Astrocyte (in vitro differentiated cells and primary cell): ENCODE data around the gene SKAP2. TPM values are rescaled to one million over a fixed set of nuclear protein-coding genes. Genes with fewer than 3 reads are reported as not detected.

ENCODE experiments used
- DNase-seq: peaks from one replicate; pipeline ENCODE4 v3.0.0-alpha.2; 2010; ENCODE audit warnings: low read depth
- FAIRE-seq: peaks from 2 replicates; lab custom pipeline; 2011; peaks lifted over from hg19 to GRCh38; lab: Jason Lieb, UNC
- H2AFZ ChIP-seq: 2 replicates; pipeline ENCODE4 v1.6.0; 2012; ENCODE audit warnings: low read depth, low read length, inconsistent platforms
- H3K27ac ChIP-seq: 2 replicates; pipeline ENCODE4 v1.5.1; 2011; ENCODE audit warnings: low read depth, low read length, inconsistent platforms
- H3K27me3 ChIP-seq: 2 replicates; pipeline ENCODE4 v1.6.0; 2011; ENCODE audit warnings: low read length, inconsistent platforms; ENCODE audit not compliant: insufficient read depth
- H3K36me3 ChIP-seq: 2 replicates; pipeline ENCODE4 v1.5.1; 2011; ENCODE audit warnings: low read length, inconsistent platforms; ENCODE audit not compliant: insufficient read depth
- H3K4me1 ChIP-seq: 2 replicates; pipeline ENCODE4 v1.5.1; 2011; ENCODE audit warnings: low read length, inconsistent platforms; ENCODE audit not compliant: insufficient read depth
- H3K4me2 ChIP-seq: 2 replicates; pipeline ENCODE4 v1.6.0; 2012; ENCODE audit warnings: low read length, inconsistent platforms
- H3K4me3 ChIP-seq: 2 replicates; pipeline ENCODE4 v1.5.1; 2011; ENCODE audit warnings: low read depth, mild to moderate bottlenecking, low read length, inconsistent platforms; ENCODE audit not compliant: insufficient read depth
- H3K79me2 ChIP-seq: 2 replicates; pipeline ENCODE4 v1.6.0; 2012; ENCODE audit warnings: mild to moderate bottlenecking, low read length, inconsistent platforms; ENCODE audit not compliant: insufficient read depth
- H3K9ac ChIP-seq: 2 replicates; pipeline ENCODE4 v1.6.0; 2012; ENCODE audit warnings: mild to moderate bottlenecking, low read length, inconsistent platforms
- H3K9me3 ChIP-seq: 2 replicates; pipeline ENCODE4 v1.5.1; 2012; ENCODE audit warnings: low read depth, mild to moderate bottlenecking, low read length, inconsistent platforms; ENCODE audit not compliant: insufficient read depth
- H4K20me1 ChIP-seq: 2 replicates; pipeline ENCODE4 v1.6.0; 2012; ENCODE audit warnings: low read length, inconsistent platforms; ENCODE audit not compliant: insufficient read depth
- H3K27ac Mint-ChIP-seq: one replicate; pipeline ENCODE4 v1.8.0; 2021; ENCODE audit warnings: mild to moderate bottlenecking, mixed read lengths; ENCODE audit not compliant: unreplicated experiment
- H3K27me3 Mint-ChIP-seq: one replicate; pipeline ENCODE4 v1.8.0; 2021; ENCODE audit warnings: low read depth, mixed read lengths; ENCODE audit not compliant: unreplicated experiment
- H3K36me3 Mint-ChIP-seq: one replicate; pipeline ENCODE4 v1.8.0; 2021; ENCODE audit warnings: low read depth, mixed read lengths; ENCODE audit not compliant: unreplicated experiment
- H3K4me1 Mint-ChIP-seq: one replicate; pipeline ENCODE4 v1.8.0; 2021; ENCODE audit warnings: low read depth, mixed read lengths; ENCODE audit not compliant: unreplicated experiment
- H3K4me3 Mint-ChIP-seq: one replicate; pipeline ENCODE4 v1.8.0; 2021; ENCODE audit warnings: mild to moderate bottlenecking, moderate library complexity, mixed read lengths; ENCODE audit not compliant: unreplicated experiment
- H3K9me3 Mint-ChIP-seq: one replicate; pipeline ENCODE4 v1.8.0; 2021; ENCODE audit warnings: mild to moderate bottlenecking, mixed read lengths; ENCODE audit not compliant: unreplicated experiment
- EZH2 ChIP-seq: IDR thresholded peaks from 2 replicates; pipeline ENCODE4 v1.6.1; 2012; ENCODE audit warnings: mild to moderate bottlenecking, low read length, inconsistent platforms; ENCODE audit not compliant: insufficient read depth
- total RNA-seq: library from RNA; stranded (reverse); gene quantifications from 2 replicates; pipeline ENCODE4 v1.2.1, GENCODE V29; 2021
- TF ChIP-seq, protein P1 (sequence below): IDR thresholded peaks from 2 replicates; pipeline ENCODE4 v1.5.1; 2011; ENCODE audit warnings: low read depth, mild to moderate bottlenecking, inconsistent platforms, low read length, moderate library complexity; ENCODE audit not compliant: insufficient read depth

The SKAP2 gene
- total RNA-seq, 1 donor from 2014 or later = 10.1 TPM

DNA sequence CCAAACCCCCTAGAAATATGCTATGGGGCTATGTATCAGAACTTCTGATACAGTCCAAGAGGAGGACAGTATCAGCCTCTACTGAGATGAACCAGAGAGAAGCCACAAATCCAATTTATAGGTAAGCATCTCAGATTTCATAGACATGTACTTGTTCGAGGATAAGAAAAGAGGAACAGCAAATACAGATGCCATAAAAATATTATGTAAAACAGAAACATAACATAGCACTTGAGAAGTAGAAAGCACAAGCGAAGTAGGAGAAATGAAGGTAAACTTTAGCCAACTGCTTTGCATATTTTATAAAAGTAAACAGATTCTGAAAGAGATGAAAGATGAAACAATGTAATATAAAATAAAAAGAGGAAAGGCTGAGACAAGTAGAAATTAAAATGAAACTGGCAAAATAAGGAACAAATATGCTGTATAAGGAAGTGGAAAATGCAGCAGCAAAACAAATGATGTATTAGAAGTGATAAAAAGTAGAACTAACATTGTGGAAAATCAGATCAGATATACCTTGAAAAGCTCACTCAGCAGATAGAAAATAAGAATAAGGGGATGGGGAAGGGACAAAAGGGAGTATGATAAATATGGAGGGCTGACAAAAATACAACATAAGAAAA, 135.1 kb downstream of the SKAP2 start:
- Mint-ChIP-seq H3K4me3 (no peak overlapping the region), H3K27me3 (no peaks in the 10 kb centered on the region), H3K27ac (no peak overlapping the region), H3K9me3 (no peaks in the 10 kb centered on the region), H3K36me3 (no peaks in the 10 kb centered on the region), H3K4me1 (no peaks in the 10 kb centered on the region)
- Histone ChIP-seq H4K20me1 (no peaks in the 10 kb centered on the region), H3K36me3 (no peaks in the 10 kb centered on the region), H3K9ac (no peak overlapping the region), H3K27me3 (no peaks in the 10 kb centered on the region), H3K9me3 (no peaks in the 10 kb centered on the region), H2AFZ (no peak overlapping the region), H3K27ac (no peak overlapping the region), H3K4me2 (no peak overlapping the region), H3K4me1 (no peaks in the 10 kb centered on the region), H3K4me3 (no peak overlapping the region), H3K79me2 (no peaks in the 10 kb centered on the region)
- no peak for TF ChIP-seq EZH2
- TF ChIP-seq, protein P1, sequence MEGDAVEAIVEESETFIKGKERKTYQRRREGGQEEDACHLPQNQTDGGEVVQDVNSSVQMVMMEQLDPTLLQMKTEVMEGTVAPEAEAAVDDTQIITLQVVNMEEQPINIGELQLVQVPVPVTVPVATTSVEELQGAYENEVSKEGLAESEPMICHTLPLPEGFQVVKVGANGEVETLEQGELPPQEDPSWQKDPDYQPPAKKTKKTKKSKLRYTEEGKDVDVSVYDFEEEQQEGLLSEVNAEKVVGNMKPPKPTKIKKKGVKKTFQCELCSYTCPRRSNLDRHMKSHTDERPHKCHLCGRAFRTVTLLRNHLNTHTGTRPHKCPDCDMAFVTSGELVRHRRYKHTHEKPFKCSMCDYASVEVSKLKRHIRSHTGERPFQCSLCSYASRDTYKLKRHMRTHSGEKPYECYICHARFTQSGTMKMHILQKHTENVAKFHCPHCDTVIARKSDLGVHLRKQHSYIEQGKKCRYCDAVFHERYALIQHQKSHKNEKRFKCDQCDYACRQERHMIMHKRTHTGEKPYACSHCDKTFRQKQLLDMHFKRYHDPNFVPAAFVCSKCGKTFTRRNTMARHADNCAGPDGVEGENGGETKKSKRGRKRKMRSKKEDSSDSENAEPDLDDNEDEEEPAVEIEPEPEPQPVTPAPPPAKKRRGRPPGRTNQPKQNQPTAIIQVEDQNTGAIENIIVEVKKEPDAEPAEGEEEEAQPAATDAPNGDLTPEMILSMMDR = no peak
- FAIRE-seq (no peak), DNase-seq (no peak)

DNA sequence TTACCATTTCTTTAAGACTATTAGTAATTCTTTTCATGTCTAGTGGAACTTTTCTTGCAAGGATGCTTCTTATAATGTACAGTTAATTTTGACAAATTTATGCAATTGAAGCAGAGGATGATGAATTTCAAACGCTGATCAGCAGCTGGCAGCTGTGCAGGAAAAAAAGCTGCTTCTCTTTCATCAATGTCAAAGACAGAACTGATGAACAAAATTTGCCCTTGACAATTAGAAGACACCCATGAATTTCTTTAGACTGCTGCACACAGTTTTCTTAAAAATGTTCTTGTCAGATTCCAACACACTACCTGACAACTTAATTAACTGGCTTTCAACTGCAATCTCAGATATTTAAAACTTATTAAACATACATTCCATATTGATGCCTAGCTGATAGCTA, 138.3 kb downstream of the SKAP2 start:
- Histone ChIP-seq H3K9ac (no peak overlapping the region), H3K4me1 (no peaks in the 10 kb centered on the region), H3K9me3 (no peaks in the 10 kb centered on the region), H4K20me1 (no peaks in the 10 kb centered on the region), H3K4me3 (no peak overlapping the region), H3K27ac (no peak overlapping the region), H3K79me2 (no peaks in the 10 kb centered on the region), H3K4me2 (no peak overlapping the region), H2AFZ (no peak overlapping the region), H3K27me3 (no peaks in the 10 kb centered on the region), H3K36me3 (no peaks in the 10 kb centered on the region)
- Mint-ChIP-seq H3K9me3 (no peaks in the 10 kb centered on the region), H3K4me3 (no peak overlapping the region), H3K4me1 (no peaks in the 10 kb centered on the region), H3K36me3 (no peaks in the 10 kb centered on the region), H3K27me3 (no peaks in the 10 kb centered on the region), H3K27ac (no peak overlapping the region)
- no peak for TF ChIP-seq EZH2
- TF ChIP-seq, protein P1 = no peak
- FAIRE-seq = no peak
- no peak for DNase-seq

DNA sequence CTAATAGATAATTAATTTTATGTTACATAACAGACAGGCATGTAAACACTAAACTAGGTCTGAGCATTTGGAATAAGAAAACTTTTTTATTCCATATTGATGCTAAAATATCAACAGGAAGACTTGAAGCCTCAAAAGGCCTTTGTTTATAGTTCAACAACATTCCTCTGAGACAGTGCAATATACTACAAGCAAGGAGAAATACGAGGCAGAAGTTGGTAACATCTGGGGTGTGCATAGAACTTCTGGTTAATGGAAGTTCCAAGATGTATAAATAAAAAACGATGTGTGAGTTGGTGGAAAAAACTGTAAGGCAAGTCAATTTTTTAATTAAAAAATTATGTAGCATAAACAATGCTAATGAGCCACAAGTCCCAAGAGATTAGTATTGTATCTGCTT, 139.6 kb downstream of the SKAP2 start:
- FAIRE-seq = no peak
- Mint-ChIP-seq H3K9me3 (no peaks in the 10 kb centered on the region), H3K27ac (no peak overlapping the region), H3K36me3 (peaks cover 2% of the 10 kb centered on the region), H3K27me3 (no peaks in the 10 kb centered on the region), H3K4me1 (no peaks in the 10 kb centered on the region), H3K4me3 (no peak overlapping the region)
- no peak for DNase-seq
- Histone ChIP-seq H4K20me1 (no peaks in the 10 kb centered on the region), H3K79me2 (no peaks in the 10 kb centered on the region), H3K27me3 (no peaks in the 10 kb centered on the region), H3K4me1 (no peaks in the 10 kb centered on the region), H3K27ac (no peak overlapping the region), H3K36me3 (no peaks in the 10 kb centered on the region), H2AFZ (no peak overlapping the region), H3K9me3 (no peaks in the 10 kb centered on the region), H3K9ac (no peak overlapping the region), H3K4me2 (no peak overlapping the region), H3K4me3 (no peak overlapping the region)
- TF ChIP-seq EZH2 = no peak
- TF ChIP-seq, protein P1 = no peak
